HFFc6 (cell line): ENCODE results near the gene DPYSL4. TPM values are rescaled to one million over a fixed set of nuclear protein-coding genes. Genes with fewer than 3 reads are reported as not detected.

ENCODE experiments used
- DNase-seq: peaks from one replicate; pipeline ENCODE4 v3.0.0-alpha.2; 2018
- H3K27ac Mint-ChIP-seq: 2 replicates; pipeline ENCODE4 v1.8.0; 2020; ENCODE audit warnings: mild to moderate bottlenecking, mixed read lengths
- H3K27me3 Mint-ChIP-seq: 2 replicates; pipeline ENCODE4 v1.8.0; 2021; ENCODE audit warnings: mild to moderate bottlenecking, moderate library complexity, mixed read lengths; ENCODE audit not compliant: insufficient read depth
- H3K36me3 Mint-ChIP-seq: 2 replicates; pipeline ENCODE4 v1.8.0; 2021; ENCODE audit warnings: low read depth, mixed read lengths
- H3K4me1 Mint-ChIP-seq: 2 replicates; pipeline ENCODE4 v1.8.0; 2020; ENCODE audit warnings: low read depth, mixed read lengths
- H3K4me3 Mint-ChIP-seq: 2 replicates; pipeline ENCODE4 v1.8.0; 2020; ENCODE audit warnings: mild to moderate bottlenecking, moderate library complexity, mixed read lengths
- H3K9me3 Mint-ChIP-seq: 2 replicates; pipeline ENCODE4 v1.8.0; 2020; ENCODE audit warnings: mild to moderate bottlenecking, mixed read lengths
- CTCF ChIP-seq: fragments of 200-600 bp; sonication (generic); IDR thresholded peaks from 2 replicates; pipeline ENCODE4 v1.5.0; 2021; ENCODE audit warnings: antibody characterized with exemption, mild to moderate bottlenecking
- total RNA-seq, 6 experiments: library from RNA; stranded (reverse); fragmentation: NEBNext Ultra II Directional; extraction: Animal tissue kit (Norgen Biotek cat#: 25700); gene quantifications; 2 replicates in 1 of 6; 3 replicates in 5 of 6; pipeline ENCODE4 v1.2.3, GENCODE V29; 2021

The DPYSL4 gene
- total RNA-seq, 6 experiments from 2014 or later: 0.13 to 2.4 (median 0.34) TPM

GRCh38 chr10:132178046-132178445, 8.7 kb upstream of the DPYSL4 start:
- H3K4me3 Mint-ChIP-seq: no peak overlapping the region
- DNase-seq: no peak
- no peaks in the 10 kb centered on the region for H3K4me1 Mint-ChIP-seq
- H3K36me3 Mint-ChIP-seq: peaks cover 4% of the 10 kb centered on the region; the same call in 1 of the 2 replicates
- H3K27me3 Mint-ChIP-seq: peaks cover 21% of the 10 kb centered on the region
- TF ChIP-seq CTCF: no peak
- H3K9me3 Mint-ChIP-seq: peaks cover 19% of the 10 kb centered on the region
- no peak overlapping the region for H3K27ac Mint-ChIP-seq

GRCh38 chr10:132178672-132179545, 7.8 kb upstream of the DPYSL4 start:
- H3K4me3 Mint-ChIP-seq: no peak overlapping the region
- DNase-seq: no peak
- no peak for TF ChIP-seq CTCF
- H3K4me1 Mint-ChIP-seq: no peaks in the 10 kb centered on the region
- H3K27ac Mint-ChIP-seq: no peak overlapping the region
- no peaks in the 10 kb centered on the region for H3K36me3 Mint-ChIP-seq
- peaks cover 21% of the 10 kb centered on the region for H3K27me3 Mint-ChIP-seq
- peaks cover 10% of the 10 kb centered on the region for H3K9me3 Mint-ChIP-seq

- no peak overlapping the region for H3K4me3 Mint-ChIP-seq
- peaks cover 1% of the 10 kb centered on the region for H3K9me3 Mint-ChIP-seq
- no peak overlapping the region for H3K27ac Mint-ChIP-seq
- peaks cover 19% of the 10 kb centered on the region for H3K27me3 Mint-ChIP-seq
- H3K36me3 Mint-ChIP-seq: no peaks in the 10 kb centered on the region
- no peak for DNase-seq
- no peaks in the 10 kb centered on the region for H3K4me1 Mint-ChIP-seq
- no peak for TF ChIP-seq CTCF
These were observed 7.0 kb upstream of the DPYSL4 start for GRCh38 chr10:132179551-132180392.

- Mint-ChIP-seq H3K4me3 (no peak overlapping the region), H3K27me3 (peaks cover 20% of the 10 kb centered on the region), H3K4me1 (no peaks in the 10 kb centered on the region), H3K27ac (no peak overlapping the region), H3K36me3 (no peaks in the 10 kb centered on the region), H3K9me3 (no peaks in the 10 kb centered on the region; the same call in 1 of the 2 replicates)
- no peak for TF ChIP-seq CTCF
- DNase-seq: no peak
These were observed 6.0 kb upstream of the DPYSL4 start for GRCh38 chr10:132180736-132181135.

- Mint-ChIP-seq H3K27me3 (peaks cover 13% of the 10 kb centered on the region), H3K27ac (no peak overlapping the region), H3K4me1 (no peaks in the 10 kb centered on the region), H3K4me3 (no peak overlapping the region), H3K36me3 (no peaks in the 10 kb centered on the region), H3K9me3 (no peaks in the 10 kb centered on the region; the same call in 1 of the 2 replicates)
- no peak for TF ChIP-seq CTCF
- DNase-seq: no peak
These were observed 4.9 kb upstream of the DPYSL4 start for GRCh38 chr10:132181691-132182425.
